Colonic mucosa (tissue), 4 donors: ENCODE measurements around the gene EYA4. TPM values are rescaled to one million over a fixed set of nuclear protein-coding genes. Genes with fewer than 3 reads are reported as not detected.

Source experiments
- DNase-seq: peaks from one replicate; pipeline ENCODE4 v3.0.0-alpha.2; 2020
- H3K27ac ChIP-seq: fragments of 200-600 bp; one replicate; pipeline ENCODE4 v1.8.0; 2021
- H3K27me3 ChIP-seq: fragments of 200-600 bp; one replicate; pipeline ENCODE4 v1.8.0; 2021
- H3K36me3 ChIP-seq: fragments of 200-600 bp; one replicate; pipeline ENCODE4 v1.8.0; 2021
- H3K4me1 ChIP-seq: fragments of 200-600 bp; one replicate; pipeline ENCODE4 v1.8.0; 2021; ENCODE audit warnings: mild to moderate bottlenecking
- H3K4me3 ChIP-seq: fragments of 200-600 bp; one replicate; pipeline ENCODE4 v1.8.0; 2021
- H3K9ac ChIP-seq, 2 donors: one replicate each; pipeline ENCODE4 v1.7.0; 2013; ENCODE audit warnings: control low read depth in 2 of 2, low read depth in 2 of 2, low read length in 2 of 2
- H3K9me3 ChIP-seq: fragments of 200-600 bp; one replicate; pipeline ENCODE4 v1.8.0; 2021
- intact Hi-C: fragments of 100-400 bp; cut with DNase I; formaldehyde crosslinking; loops from one replicate; pipeline ENCODE4 v1.14.1; 2022
- total RNA-seq, 2 donors: library from RNA; stranded (reverse); fragmentation: NEBNext Ultra II Directional in 1 of 2; extraction: Animal tissue kit (Norgen Biotek cat#: 25700) in 1 of 2; gene quantifications; one replicate each; pipeline ENCODE4 v1.2.1, GENCODE V29; 2021
- TF ChIP-seq, protein P1 (sequence below): fragments of 200-600 bp; IDR thresholded peaks from one replicate; pipeline ENCODE4 v1.8.0; 2022; ENCODE audit warnings: antibody characterized with exemption, mild to moderate bottlenecking
- donor health status: healthy.
- donor health status: DM: no; HTN: no; CAD: no.
- donor health status: DM: no; HTN: no; CAD: no.

Gene EYA4
- total RNA-seq, 2 donors from 2014 or later: 0.05 TPM; not detected in 1

DNA sequence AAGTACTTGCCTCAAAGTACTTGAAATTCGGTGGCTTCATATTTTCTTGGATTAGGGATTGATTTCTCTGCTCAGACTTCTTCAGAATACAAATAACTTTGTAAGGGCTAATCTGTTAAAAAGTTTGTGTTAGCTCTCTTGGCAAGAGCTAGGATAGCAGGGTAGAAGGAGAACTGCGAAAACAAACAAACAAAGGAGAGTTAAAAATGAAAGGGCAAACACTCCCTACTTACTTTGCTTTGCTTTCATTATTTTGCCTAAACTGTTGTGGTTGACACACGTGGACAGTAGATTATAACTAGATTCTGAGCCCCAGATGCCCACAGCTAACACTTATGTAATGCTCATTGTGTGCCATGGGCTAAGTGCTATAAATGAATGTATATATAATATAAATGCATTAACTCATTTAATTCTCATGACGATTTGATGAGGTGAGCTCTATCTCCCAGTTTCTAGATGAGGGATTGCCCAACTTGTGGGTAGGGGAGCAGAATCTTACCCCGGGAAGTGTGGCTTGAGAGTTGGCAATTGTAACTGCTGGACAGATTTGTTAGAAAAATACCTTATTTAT is 48.7 kb downstream of the EYA4 start:
- Histone ChIP-seq H3K4me1 (no peaks in the 10 kb centered on the region), H3K27ac (no peak overlapping the region), H3K9ac (no peak overlapping the region), H3K36me3 (no peaks in the 10 kb centered on the region), H3K4me3 (no peak overlapping the region), H3K9me3 (no peaks in the 10 kb centered on the region), H3K27me3 (no peaks in the 10 kb centered on the region)
- TF ChIP-seq, protein P1, sequence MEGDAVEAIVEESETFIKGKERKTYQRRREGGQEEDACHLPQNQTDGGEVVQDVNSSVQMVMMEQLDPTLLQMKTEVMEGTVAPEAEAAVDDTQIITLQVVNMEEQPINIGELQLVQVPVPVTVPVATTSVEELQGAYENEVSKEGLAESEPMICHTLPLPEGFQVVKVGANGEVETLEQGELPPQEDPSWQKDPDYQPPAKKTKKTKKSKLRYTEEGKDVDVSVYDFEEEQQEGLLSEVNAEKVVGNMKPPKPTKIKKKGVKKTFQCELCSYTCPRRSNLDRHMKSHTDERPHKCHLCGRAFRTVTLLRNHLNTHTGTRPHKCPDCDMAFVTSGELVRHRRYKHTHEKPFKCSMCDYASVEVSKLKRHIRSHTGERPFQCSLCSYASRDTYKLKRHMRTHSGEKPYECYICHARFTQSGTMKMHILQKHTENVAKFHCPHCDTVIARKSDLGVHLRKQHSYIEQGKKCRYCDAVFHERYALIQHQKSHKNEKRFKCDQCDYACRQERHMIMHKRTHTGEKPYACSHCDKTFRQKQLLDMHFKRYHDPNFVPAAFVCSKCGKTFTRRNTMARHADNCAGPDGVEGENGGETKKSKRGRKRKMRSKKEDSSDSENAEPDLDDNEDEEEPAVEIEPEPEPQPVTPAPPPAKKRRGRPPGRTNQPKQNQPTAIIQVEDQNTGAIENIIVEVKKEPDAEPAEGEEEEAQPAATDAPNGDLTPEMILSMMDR: no peak
- DNase-seq: no peak
- intact Hi-C loops: no loop called here

DNA sequence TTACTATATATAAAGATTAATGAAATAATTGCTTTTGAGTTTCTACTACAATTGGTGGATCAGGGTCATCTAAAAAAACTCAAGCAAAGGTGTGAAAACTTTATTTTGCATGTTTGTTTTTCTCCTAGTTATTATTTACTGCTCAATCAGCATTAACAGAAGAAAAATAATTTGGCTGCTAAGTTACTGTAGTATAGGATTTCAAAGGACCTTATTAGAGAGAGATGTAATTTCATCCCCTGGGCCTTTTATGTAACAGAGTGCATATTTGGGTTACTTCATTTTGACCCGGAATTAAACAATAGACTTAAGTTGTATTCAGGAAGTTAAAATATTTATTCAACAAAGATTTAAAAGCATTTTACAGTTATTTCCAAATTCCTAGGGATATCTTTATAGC is 49.8 kb downstream of the EYA4 start:
- H3K9me3 ChIP-seq: no peaks in the 10 kb centered on the region
- no peaks in the 10 kb centered on the region for H3K36me3 ChIP-seq
- TF ChIP-seq, protein P1: no peak
- DNase-seq: no peak
- no peak overlapping the region for H3K27ac ChIP-seq
- intact Hi-C loops: no loop called here
- no peaks in the 10 kb centered on the region for H3K27me3 ChIP-seq
- no peaks in the 10 kb centered on the region for H3K4me1 ChIP-seq
- H3K9ac ChIP-seq: no peak overlapping the region
- H3K4me3 ChIP-seq: no peak overlapping the region

DNA sequence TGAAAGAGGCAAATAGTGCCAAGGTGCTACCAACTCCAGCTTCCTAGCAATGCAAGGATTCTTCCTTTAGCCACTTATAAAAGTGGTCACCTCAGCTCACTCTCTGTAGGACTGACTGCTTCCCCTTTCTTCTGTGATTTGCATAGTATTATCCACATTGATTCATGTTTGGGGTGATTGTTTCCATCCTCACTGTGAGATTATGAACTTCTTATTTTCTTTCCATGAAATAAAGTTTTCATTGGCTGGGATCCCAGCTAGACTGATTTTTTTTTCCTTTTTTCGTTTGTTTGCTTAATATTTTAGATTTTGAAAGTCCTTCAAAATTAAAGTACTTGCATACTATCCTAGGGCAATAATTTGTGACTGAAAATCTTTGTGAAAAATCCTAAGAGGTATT is 50.5 kb downstream of the EYA4 start:
- DNase-seq: no peak
- no peak overlapping the region for H3K27ac ChIP-seq
- H3K9ac ChIP-seq: no peak overlapping the region
- no peaks in the 10 kb centered on the region for H3K9me3 ChIP-seq
- H3K36me3 ChIP-seq: no peaks in the 10 kb centered on the region
- H3K4me1 ChIP-seq: no peaks in the 10 kb centered on the region
- no peak overlapping the region for H3K4me3 ChIP-seq
- intact Hi-C loops: no loop called here
- TF ChIP-seq, protein P1: no peak
- no peaks in the 10 kb centered on the region for H3K27me3 ChIP-seq

DNA sequence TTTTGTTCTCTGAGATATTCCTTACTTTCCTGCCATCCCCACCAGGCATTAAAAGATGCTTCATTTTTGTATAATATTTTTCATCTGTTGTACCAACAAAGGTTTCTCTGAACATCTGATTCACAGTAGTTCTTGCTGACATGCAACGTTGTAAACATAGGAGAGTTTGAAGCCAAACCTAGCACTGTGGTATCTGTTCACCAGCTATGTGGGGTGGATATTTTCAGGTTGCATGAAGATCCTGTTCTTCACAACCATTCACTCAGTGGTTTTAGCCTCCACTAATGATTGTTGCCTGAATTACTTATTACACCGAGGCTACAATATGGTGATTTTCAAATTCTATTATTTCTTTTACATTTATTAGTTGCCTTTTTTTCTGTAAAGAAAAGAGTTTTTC is 56.5 kb downstream of the EYA4 start:
- H3K27me3 ChIP-seq: no peaks in the 10 kb centered on the region
- no peak overlapping the region for H3K9ac ChIP-seq
- no peak overlapping the region for H3K4me3 ChIP-seq
- H3K4me1 ChIP-seq: no peaks in the 10 kb centered on the region
- no peaks in the 10 kb centered on the region for H3K36me3 ChIP-seq
- TF ChIP-seq, protein P1: no peak
- no peak overlapping the region for H3K27ac ChIP-seq
- intact Hi-C loops: no loop called here
- no peak for DNase-seq
- H3K9me3 ChIP-seq: no peaks in the 10 kb centered on the region

DNA sequence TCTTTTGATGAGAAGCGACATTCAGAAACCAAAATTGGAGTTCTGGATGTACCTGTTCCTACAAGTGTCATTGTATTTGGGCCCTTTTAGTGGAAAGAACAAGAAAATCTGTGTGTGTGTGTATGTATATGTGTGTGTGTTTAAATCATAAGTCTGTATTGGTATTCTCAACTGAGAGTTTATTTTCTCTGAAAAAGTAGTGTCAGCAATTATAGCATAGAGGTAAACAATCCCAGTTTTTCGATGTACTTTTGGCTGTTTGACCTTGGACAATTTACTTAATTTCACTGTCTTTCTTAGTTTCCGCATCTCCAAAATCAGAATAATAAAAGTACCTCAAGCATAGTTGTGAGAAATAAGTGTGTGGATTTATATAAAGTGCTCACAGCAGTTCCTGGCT is 57.2 kb downstream of the EYA4 start:
- H3K27ac ChIP-seq: no peak overlapping the region
- no peak overlapping the region for H3K9ac ChIP-seq
- intact Hi-C loops: no loop called here
- TF ChIP-seq, protein P1: no peak
- H3K36me3 ChIP-seq: no peaks in the 10 kb centered on the region
- H3K4me1 ChIP-seq: no peaks in the 10 kb centered on the region
- H3K4me3 ChIP-seq: no peak overlapping the region
- no peak for DNase-seq
- H3K27me3 ChIP-seq: no peaks in the 10 kb centered on the region
- H3K9me3 ChIP-seq: no peaks in the 10 kb centered on the region
